HepG2 (cell line): Measurements from ENCODE around the gene CSNK2A1. TPM values are rescaled to one million over a fixed set of nuclear protein-coding genes. Genes with fewer than 3 reads are reported as not detected.

ENCODE experiments used
- ATAC-seq: fragments of 200-7000 bp; cut with Tn5 transposase; 3 replicates; pipeline ENCODE4 v1.9.1; 2020; ENCODE audit warnings: mild to moderate bottlenecking, moderate library complexity
- BruUV-seq: library from RNA; stranded (reverse); fragments of 400-500 nt; replicated peaks from 2 replicates; lab custom pipeline; 2021; lab: Mats Ljungman, UMichigan
- CTCF ChIA-PET: fragments of 300-600 bp; formaldehyde crosslinking; extraction: SDS; loops from one replicate; lab custom pipeline; 2021; ENCODE audit warnings: low total read pairs, inconsistent platforms, low intra/inter-chr PET ratio; lab: Yijun Ruan, JAX
- POLR2A ChIA-PET: fragments of 350-600 bp; sonication (Branson Sonifier 250); formaldehyde crosslinking; loops from one replicate; lab custom pipeline; 2020; ENCODE audit warnings: antibody characterized with exemption, inconsistent platforms; lab: Yijun Ruan, JAX
- DNase-seq: peaks from one replicate; pipeline ENCODE4 v3.0.0-alpha.2; 2015; ENCODE audit warnings: low spot score
- FAIRE-seq: peaks from 3 replicates; lab custom pipeline; 2011; peaks lifted over from hg19 to GRCh38; lab: Jason Lieb, UNC
- H2AFZ ChIP-seq: one replicate; pipeline ENCODE4 v1.6.1; 2011; ENCODE audit warnings: low read length, inconsistent platforms
- H3K27ac ChIP-seq: fragments of 300-600 bp; 3 replicates; pipeline ENCODE4 v1.8.0; 2011; ENCODE audit warnings: mixed run types, mild to moderate bottlenecking, mixed read lengths, low read length, inconsistent platforms; ENCODE audit not compliant: insufficient read depth; ENCODE audit errors: extremely low read length
- H3K27me3 ChIP-seq, 2 experiments: fragments of 200-600 bp in 1 of 2; 2 replicates in 1 of 2; 3 replicates in 1 of 2; pipeline versions ENCODE4 v1.6.0 to v1.8.0; 2011; ENCODE audit warnings: low read length in 2 of 2, mild to moderate bottlenecking in 2 of 2, moderate library complexity in 2 of 2, inconsistent platforms in 1 of 2; ENCODE audit not compliant: insufficient read depth in 2 of 2, control insufficient read depth in 1 of 2
- H3K36me3 ChIP-seq, 2 experiments: fragments of 200-600 bp in 1 of 2; replicated peaks in 1 of 2; 2 replicates in 1 of 2; 3 replicates in 1 of 2; pipeline versions ENCODE4 v1.5.1 to v1.8.0; 2011; ENCODE audit warnings: low read length in 2 of 2, inconsistent platforms in 1 of 2; ENCODE audit not compliant: insufficient read depth in 2 of 2, control insufficient read depth in 1 of 2
- H3K4me1 ChIP-seq: 2 replicates; pipeline ENCODE4 v1.5.1; 2012; ENCODE audit warnings: low read length, inconsistent platforms; ENCODE audit not compliant: insufficient read depth
- H3K4me2 ChIP-seq: 2 replicates; pipeline ENCODE4 v1.6.0; 2011; ENCODE audit warnings: low read depth, low read length, inconsistent platforms
- H3K4me3 ChIP-seq, 3 experiments: fragments of 200-600 bp in 1 of 3; sonication (generic), shearing (Covaris generic) in 1 of 3; replicated peaks in 1 of 3; 2 replicates each; pipeline ENCODE4 v1.5.1; 2011 to 2016; ENCODE audit warnings: low read length in 3 of 3, inconsistent platforms in 2 of 3, low read depth in 2 of 3, mild to moderate bottlenecking in 2 of 3, control low read depth in 1 of 3, mixed read lengths in 1 of 3; ENCODE audit not compliant: insufficient read depth in 1 of 3
- H3K79me2 ChIP-seq: one replicate; pipeline ENCODE4 v1.6.1; 2011; ENCODE audit warnings: low read length, inconsistent platforms; ENCODE audit not compliant: insufficient read depth
- H3K9ac ChIP-seq: 2 replicates; pipeline ENCODE4 v1.6.0; 2011; ENCODE audit warnings: mild to moderate bottlenecking, low read depth, low read length, inconsistent platforms; ENCODE audit not compliant: insufficient read depth
- H3K9me3 ChIP-seq: 2 replicates; pipeline ENCODE4 v1.5.1; 2012; ENCODE audit warnings: mild to moderate bottlenecking, low read length
- H4K20me1 ChIP-seq: 2 replicates; pipeline ENCODE4 v1.6.0; 2011; ENCODE audit warnings: inconsistent platforms, mild to moderate bottlenecking, low read length, moderate library complexity; ENCODE audit not compliant: insufficient read depth
- AHR ChIP-seq: IDR thresholded peaks from 2 replicates; pipeline ENCODE4 v1.6.1; 2018; ENCODE audit warnings: missing genetic modification reagents, missing compliant biosample characterization
- BHLHE40 ChIP-seq: IDR thresholded peaks from 2 replicates; pipeline ENCODE4 v1.6.1; 2011; ENCODE audit warnings: low read length, improper control_type of control experiment
- DZIP1 ChIP-seq: sonication (generic); formaldehyde crosslinking; IDR thresholded peaks from 2 replicates; pipeline ENCODE4 v1.5.0; 2020; ENCODE audit warnings: mild to moderate bottlenecking, missing genetic modification reagents
- FUBP1 ChIP-seq: sonication (generic); formaldehyde crosslinking; IDR thresholded peaks from 2 replicates; pipeline ENCODE4 v1.5.1; 2020; ENCODE audit warnings: missing genetic modification reagents, mild to moderate bottlenecking, borderline replicate concordance
- GTF2F1 ChIP-seq: fragments of 150-350 bp; IDR thresholded peaks from 2 replicates; pipeline ENCODE4 v1.6.1; 2014; ENCODE audit warnings: low read length
- HDAC2 ChIP-seq: sonication (generic); formaldehyde crosslinking; IDR thresholded peaks from 2 replicates; pipeline ENCODE4 v1.4.0; 2020; ENCODE audit warnings: missing genetic modification reagents
- HIVEP1 ChIP-seq: sonication (generic); formaldehyde crosslinking; IDR thresholded peaks from 2 replicates; pipeline ENCODE4 v1.4.0; 2020; ENCODE audit warnings: mild to moderate bottlenecking, missing genetic modification reagents
- HOXD1 ChIP-seq: sonication (generic); formaldehyde crosslinking; IDR thresholded peaks from 2 replicates; pipeline ENCODE4 v1.5.0; 2020; ENCODE audit warnings: missing genetic modification reagents
- IRF9 ChIP-seq: sonication (generic); formaldehyde crosslinking; IDR thresholded peaks from 2 replicates; pipeline ENCODE4 v1.8.0; 2022; ENCODE audit warnings: missing genetic modification reagents, mild to moderate bottlenecking, borderline replicate concordance
- KLF16 ChIP-seq, 2 experiments: sonication (generic) in 1 of 2; formaldehyde crosslinking in 1 of 2; IDR thresholded peaks; 2 replicates each; pipeline versions ENCODE4 v1.6.1 to v1.8.0; 2016 to 2023; ENCODE audit warnings: missing genetic modification reagents in 2 of 2, missing compliant biosample characterization in 1 of 2
- KMT2B ChIP-seq: IDR thresholded peaks from 2 replicates; pipeline ENCODE4 v1.6.1; 2016; ENCODE audit warnings: missing genetic modification reagents, missing compliant biosample characterization
- SALL2 ChIP-seq: sonication (generic); formaldehyde crosslinking; IDR thresholded peaks from 2 replicates; pipeline ENCODE4 v1.8.1; 2023; ENCODE audit warnings: mild to moderate bottlenecking, missing genetic modification reagents, inconsistent platforms
- TBX3 ChIP-seq: fragments of 450-650 bp; IDR thresholded peaks from 2 replicates; pipeline ENCODE4 v1.6.1; 2017; ENCODE audit warnings: antibody characterized with exemption, mild to moderate bottlenecking, inconsistent platforms, borderline replicate concordance
- ZFX ChIP-seq: sonication (generic); formaldehyde crosslinking; IDR thresholded peaks from 2 replicates; pipeline ENCODE4 v1.4.0; 2020; ENCODE audit warnings: mild to moderate bottlenecking, low read depth, missing genetic modification reagents, moderate library complexity
- ZNF367 ChIP-seq: sonication (generic); formaldehyde crosslinking; IDR thresholded peaks from 2 replicates; pipeline ENCODE4 v1.4.0; 2020; ENCODE audit warnings: missing genetic modification reagents, borderline replicate concordance
- ZNF432 ChIP-seq: sonication (generic); formaldehyde crosslinking; IDR thresholded peaks from 2 replicates; pipeline ENCODE4 v1.5.0; 2020; ENCODE audit warnings: missing genetic modification reagents, mild to moderate bottlenecking, borderline replicate concordance
- ZNF619 ChIP-seq: sonication (generic); formaldehyde crosslinking; IDR thresholded peaks from 2 replicates; pipeline ENCODE4 v1.4.0; 2020; ENCODE audit warnings: mild to moderate bottlenecking, missing genetic modification reagents
- ZNF674 ChIP-seq: sonication (generic); formaldehyde crosslinking; IDR thresholded peaks from 2 replicates; pipeline ENCODE4 v1.5.0; 2020; ENCODE audit warnings: low read depth, mild to moderate bottlenecking, missing genetic modification reagents
- WGBS: methylation state at CpG from one replicate; pipeline ENCODE4 v1.1.6; 2017; ENCODE audit warnings: low lambda C conversion rate; 5-methylcytosine and 5-hydroxymethylcytosine counted together
- in situ Hi-C: cut with HindIII; loops from 2 replicates; pipeline ENCODE4 v1.10.0; 2017; ENCODE audit warnings: low pct_unique_long_range_greater_than_20kb; ENCODE audit not compliant: extremely low pct_ligation_motif_present
- intact Hi-C: fragments of 100-400 bp; cut with micrococcal nuclease; formaldehyde crosslinking; loops from one replicate; pipeline ENCODE4 v1.10.0; 2022; ENCODE audit not compliant: unreplicated experiment
- polyA plus RNA-seq, 8 experiments: library from polyadenylated mRNA; depleted of rRNA in 3 of 8; stranded (reverse) in 7 of 8; unstranded in 1 of 8; fragments of >200 nt; fragmentation: Illumina TruSeq in 4 of 8; extraction: Trizol in 4 of 8; gene quantifications; 2 replicates each; pipeline versions ENCODE4 v1.2.1 to v1.2.3, GENCODE V29; 2011 to 2016; ENCODE audit warnings: low read depth in 4 of 8, missing spikeins in 1 of 8, mixed read lengths in 1 of 8; ENCODE audit not compliant: insufficient read depth in 1 of 8
- total RNA-seq, 5 experiments: library from RNA; depleted of rRNA; stranded (reverse); fragments of >200 nt; fragmentation: Illumina TruSeq; extraction: Trizol; gene quantifications; 2 replicates each; pipeline ENCODE4 v1.2.3, GENCODE V29; 2016; ENCODE audit warnings: low read depth in 1 of 5

The CSNK2A1 gene
- total and polyA plus RNA-seq, 2 of the 13 experiments (the other 11 are each of a cell fraction or from before 2014, with no cell fraction given): 153 to 231 TPM

- Histone ChIP-seq H4K20me1 (no peaks in the 10 kb centered on the region), H3K4me1 (peaks cover 62% of the 10 kb centered on the region), H3K4me3 (no peak overlapping the region), H3K9me3 (peaks cover 31% of the 10 kb centered on the region), H3K27me3 (no peaks in the 10 kb centered on the region), H3K9ac (no peak overlapping the region), H3K79me2 (no peaks in the 10 kb centered on the region), H3K4me2 (no peak overlapping the region), H3K27ac (no peak overlapping the region), H2AFZ (no peak overlapping the region), H3K36me3 (peaks cover 4 to 13% of the 10 kb centered on the region in 2 experiments; a peak in 4 of 5 replicates)
- in situ Hi-C loops (no loop called here), intact Hi-C loops (no loop called here)
- DNase-seq: no peak
- CTCF ChIA-PET: no interaction called here
- BruUV-seq: no TSS peak
- no peak for ATAC-seq
- 98% methylated on average over 2 of the region's 2 CpGs for WGBS
- POLR2A ChIA-PET: no interaction called here
- TF ChIP-seq HDAC2 (CRISPR knock-in tag) (no peak), AHR (CRISPR knock-in tag) (no peak), HIVEP1 (CRISPR knock-in tag) (no peak), TBX3 (no peak), ZFX (CRISPR knock-in tag) (no peak), BHLHE40 (no peak), ZNF432 (CRISPR knock-in tag) (no peak), SALL2 (CRISPR knock-in tag) (no peak), DZIP1 (CRISPR knock-in tag) (no peak), HOXD1 (CRISPR knock-in tag) (no peak), GTF2F1 (no peak), KLF16 (CRISPR knock-in tag; IDR thresholded peaks at IDR 0.05) (no peak), FUBP1 (no peak), ZNF367 (CRISPR knock-in tag) (no peak), ZNF674 (CRISPR knock-in tag) (no peak), IRF9 (CRISPR knock-in tag) (no peak), ZNF619 (CRISPR knock-in tag) (no peak), KMT2B (CRISPR knock-in tag) (no peak)
- no peak for FAIRE-seq
Observed at GRCh38 chr20:474581-474980, 69.0 kb downstream of the CSNK2A1 start.
